NCI-H1048 (cell line): ENCODE results near the gene CERT1.

Experiments
- DNase-seq: peaks from one replicate; lab custom pipeline; 2025; lab: John Stamatoyannopoulos, UW

CERT1 gene

DNA sequence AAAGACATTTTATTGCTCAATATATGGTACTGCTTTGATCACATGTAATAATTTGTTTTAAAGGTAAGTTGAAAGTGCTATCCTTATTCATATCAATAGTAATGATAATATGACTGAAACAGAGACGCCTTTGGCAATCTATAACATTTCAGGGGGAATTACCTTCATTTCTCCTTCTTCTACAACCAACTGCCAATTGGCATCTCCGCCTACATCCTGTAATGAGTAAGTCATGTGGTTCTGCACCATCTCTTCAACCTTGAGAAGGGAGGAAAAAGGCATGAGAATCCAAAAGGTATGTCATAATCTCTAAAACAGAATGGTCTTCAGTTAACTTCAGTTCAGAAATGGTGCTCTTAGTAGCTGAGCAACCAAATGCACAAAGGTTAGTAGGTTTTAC lies 122.0 kb downstream of the CERT1 start:
- DNase-seq, result no peak

DNA sequence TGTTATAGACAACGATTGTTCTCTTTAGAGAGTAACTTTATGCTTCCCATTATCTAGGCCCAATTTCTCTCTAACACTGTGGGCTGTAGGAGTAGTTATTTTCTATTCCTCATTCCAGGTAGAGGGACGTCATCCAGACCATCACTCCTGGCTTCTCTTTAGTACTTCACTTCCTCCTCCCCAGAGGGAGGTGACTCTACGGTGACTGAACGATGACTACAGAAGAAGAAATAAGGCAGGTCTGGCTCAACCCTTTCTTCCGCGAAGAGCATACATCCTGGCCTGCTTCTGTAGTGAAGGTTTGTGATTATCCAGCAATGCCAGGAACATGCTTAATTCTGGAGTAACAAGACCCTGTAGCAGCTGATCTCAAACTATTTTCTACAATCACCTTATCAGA lies 123.6 kb downstream of the CERT1 start:
- no peak for DNase-seq

- DNase-seq, result no peak
These were observed 127.2 kb downstream of the CERT1 start for GRCh38 chr5:75384218-75384617.

DNA sequence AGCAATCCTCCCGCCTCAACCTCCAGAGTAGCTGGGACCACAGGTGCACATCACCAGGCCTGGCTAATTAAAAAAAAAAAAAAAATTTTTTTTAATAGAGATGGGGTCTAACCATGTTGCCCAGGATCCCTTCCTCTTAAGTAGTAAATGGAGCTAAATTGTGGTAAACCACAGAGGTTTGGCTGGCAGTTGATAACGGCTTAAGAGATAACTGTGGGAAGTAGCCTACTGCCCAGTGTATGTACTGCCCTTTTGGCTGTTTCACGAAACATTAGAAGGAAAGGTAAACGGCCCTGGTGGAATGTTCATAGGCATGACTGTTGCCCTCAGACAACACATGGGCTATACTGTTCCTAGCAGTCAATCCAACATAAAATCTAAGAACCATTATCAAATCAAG lies 130.0 kb downstream of the CERT1 start:
- no peak for DNase-seq

DNA sequence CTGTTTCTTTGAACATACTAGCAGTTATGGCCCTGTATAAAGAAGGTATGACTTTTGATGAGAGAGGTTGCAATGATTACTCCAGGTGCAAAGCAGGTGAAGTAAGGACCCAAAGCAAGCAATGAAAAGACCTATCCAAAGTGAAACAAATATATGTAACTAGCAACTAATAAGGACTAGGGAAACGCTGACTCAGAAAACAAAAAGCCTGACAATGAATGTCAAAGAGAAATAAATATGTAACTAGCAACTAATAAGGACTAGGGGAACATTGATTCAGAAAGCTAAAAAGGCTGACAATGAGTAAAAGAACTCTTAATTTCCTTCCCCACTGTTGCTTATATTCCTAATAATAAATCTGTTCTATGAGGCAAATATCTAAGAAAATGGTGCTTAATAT lies 131.3 kb downstream of the CERT1 start:
- DNase-seq, result no peak

DNA sequence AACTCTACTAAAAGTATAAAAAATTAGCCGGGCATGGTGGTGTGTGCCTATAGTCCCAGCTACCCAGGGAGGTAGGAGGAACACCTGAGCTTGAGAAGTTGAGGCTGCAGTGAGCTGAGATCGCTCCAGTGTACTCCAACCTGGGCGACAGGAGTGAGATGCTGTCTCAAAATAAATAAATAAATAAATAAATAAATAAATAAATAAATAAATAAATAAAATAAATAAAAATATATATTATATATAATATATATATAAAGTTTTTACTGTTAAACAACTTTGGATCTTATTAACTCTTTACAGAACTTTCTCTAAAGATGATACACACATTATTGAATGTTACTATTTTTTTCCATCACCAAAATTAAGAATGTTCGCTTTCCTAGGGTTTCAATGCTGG lies 136.0 kb downstream of the CERT1 start:
- DNase-seq, result no peak

GRCh38 chr5:75374394-75374814 lies 137.0 kb downstream of the CERT1 start:
- no peak for DNase-seq

- DNase-seq, result no peak
These were observed 137.6 kb downstream of the CERT1 start for GRCh38 chr5:75373862-75374261.

GRCh38 chr5:75368391-75368790 lies 143.0 kb downstream of the CERT1 start:
- no peak for DNase-seq

DNA sequence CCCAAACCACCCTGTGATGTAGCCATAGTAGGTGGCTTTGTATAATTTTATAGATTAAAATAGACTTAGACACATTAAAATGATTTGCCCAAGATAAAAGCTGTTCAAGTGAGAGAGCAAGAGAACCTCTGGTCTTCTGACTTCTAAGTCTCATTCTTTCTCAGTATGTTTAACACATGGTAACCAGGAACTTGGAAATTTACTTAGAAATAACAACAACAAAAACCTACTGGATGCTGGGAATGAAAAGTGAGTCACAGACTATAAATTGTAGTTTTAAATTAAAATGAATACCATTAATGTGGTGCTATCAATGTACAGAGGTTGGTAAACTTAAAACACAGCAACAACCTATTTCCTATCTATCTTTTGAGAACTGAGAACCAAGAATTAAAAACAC lies 144.0 kb downstream of the CERT1 start:
- DNase-seq, result no peak

- no peak for DNase-seq
These were observed 144.6 kb downstream of the CERT1 start for GRCh38 chr5:75366787-75367186.

DNA sequence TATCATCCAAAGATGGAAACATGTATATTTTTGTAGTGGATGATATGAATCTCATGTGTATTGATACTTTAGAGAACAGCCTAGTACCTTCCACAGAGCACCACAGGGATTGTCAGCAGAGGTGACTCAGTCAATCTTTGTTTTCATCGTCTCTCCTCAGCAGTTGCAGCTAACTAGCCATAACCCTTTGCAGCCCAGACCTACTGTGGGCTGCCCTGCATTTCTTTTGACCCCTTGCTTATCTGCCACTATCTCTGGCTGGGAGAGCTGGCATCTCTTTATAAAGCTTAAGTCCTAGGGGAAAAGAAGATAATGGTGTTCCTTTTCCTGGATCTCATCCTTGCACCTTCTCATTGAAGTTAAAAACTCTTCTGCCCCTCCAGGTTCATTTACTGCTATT lies 145.7 kb downstream of the CERT1 start:
- no peak for DNase-seq

GRCh38 chr5:75364571-75365280 lies 146.7 kb downstream of the CERT1 start:
- DNase-seq, result no peak

DNA sequence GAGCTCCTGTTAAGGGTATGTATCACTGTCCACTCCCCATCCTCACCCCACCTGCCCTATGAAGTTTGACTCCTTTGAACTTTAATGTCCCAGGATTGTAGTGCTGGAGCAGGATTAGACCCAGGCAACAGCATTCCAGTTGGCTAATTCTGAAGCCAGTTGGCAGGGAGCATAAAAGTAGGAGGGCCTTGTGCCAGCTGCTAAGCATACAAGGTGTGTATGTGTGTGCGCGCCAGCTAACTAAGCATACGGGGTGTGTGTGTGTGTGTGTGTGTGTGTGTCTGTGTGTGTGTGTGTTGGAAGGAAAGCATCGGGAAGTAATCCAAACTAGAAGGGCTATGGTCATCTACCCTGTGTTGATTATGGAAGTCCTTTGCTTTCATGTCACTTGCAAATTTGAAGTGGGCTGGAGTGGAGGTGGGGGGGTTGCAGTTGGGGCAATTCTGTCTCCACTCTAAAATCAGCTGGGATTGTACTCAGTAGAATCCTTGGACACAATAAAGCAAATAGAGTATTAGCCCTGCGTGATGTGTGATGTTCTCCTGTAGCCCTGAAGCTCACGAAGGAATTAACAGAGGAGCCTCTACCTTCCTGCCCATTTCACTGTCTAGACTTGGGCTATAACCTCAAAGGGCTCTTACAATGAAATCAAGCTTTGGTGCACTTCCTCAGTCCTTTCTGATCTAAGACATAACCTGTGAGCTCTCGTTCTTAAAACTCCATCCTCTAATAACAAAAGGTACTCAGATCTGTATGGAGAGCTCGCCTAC lies 147.5 kb downstream of the CERT1 start:
- no peak for DNase-seq

DNA sequence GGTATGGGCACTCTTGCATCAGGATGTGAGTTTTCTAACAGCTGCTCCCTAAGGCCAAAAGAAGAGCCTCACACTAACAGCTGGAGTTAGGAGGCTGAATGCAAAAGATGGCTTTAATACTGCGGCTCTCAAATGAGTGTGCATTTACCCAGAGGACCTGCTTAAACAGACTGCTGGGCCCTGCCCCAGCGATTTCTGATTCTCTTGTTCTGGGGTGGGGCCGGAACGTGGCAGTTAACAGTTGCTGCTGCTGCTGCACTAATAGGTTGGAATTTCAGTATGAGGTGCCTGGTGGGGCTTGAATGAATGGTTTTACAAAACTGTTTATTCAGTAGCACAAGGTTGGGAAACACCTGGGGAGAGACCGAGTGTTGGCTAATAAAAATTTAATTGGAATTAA lies 148.3 kb downstream of the CERT1 start:
- no peak for DNase-seq

DNA sequence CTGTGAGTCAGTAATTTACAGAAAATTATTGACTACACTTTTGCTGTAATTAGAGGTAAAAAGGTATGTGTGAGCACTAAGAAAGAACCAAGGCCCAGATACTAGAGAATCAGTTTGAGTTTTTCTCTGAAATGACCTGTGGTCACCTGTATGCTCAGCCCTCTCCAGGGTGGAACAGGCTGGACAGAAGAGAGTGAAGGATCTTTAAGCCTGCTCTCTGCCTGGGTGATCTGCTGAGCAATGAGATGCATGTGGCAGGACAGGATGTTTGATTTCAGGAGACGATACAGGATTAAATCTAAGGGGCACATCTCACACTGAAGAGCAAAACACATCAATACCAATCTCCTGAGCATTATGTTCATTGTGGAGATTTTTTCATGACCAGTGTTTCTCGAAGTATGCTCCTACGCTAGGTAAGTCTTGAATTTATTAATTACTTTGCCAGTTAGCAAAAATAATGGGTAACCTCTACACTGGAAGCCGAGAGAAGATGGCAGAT lies 148.9 kb downstream of the CERT1 start:
- no peak for DNase-seq

GRCh38 chr5:75361310-75361709 lies 150.1 kb downstream of the CERT1 start:
- DNase-seq, result no peak

GRCh38 chr5:75358117-75358516 lies 153.3 kb downstream of the CERT1 start:
- DNase-seq, result no peak

- no peak for DNase-seq
These were observed 154.7 kb downstream of the CERT1 start for GRCh38 chr5:75356719-75357118.

GRCh38 chr5:75355236-75355635 lies 156.2 kb downstream of the CERT1 start:
- DNase-seq, result no peak

- DNase-seq, result no peak
These were observed 160.1 kb downstream of the CERT1 start for GRCh38 chr5:75351139-75351926.

DNA sequence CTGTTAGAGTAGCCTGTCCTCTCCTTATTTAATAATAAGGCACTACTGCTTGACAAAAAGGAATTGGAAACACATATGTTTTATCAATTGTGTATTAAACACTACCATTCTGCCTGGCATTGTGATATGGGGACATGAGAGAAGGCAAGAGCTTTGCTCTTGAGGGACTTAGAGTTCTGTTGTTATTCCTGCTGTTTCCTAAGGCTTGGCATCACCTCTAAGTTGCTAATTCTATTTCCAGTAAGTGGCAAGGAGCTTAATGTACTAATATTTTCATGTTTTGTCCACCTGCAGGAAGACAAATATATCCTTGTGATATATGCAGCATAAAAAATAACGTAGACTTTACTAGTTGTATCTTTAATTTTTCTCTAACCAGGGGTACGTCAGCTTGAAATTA lies 161.8 kb downstream of the CERT1 start:
- DNase-seq, result no peak

GRCh38 chr5:75348241-75348640 lies 163.2 kb downstream of the CERT1 start:
- DNase-seq, result no peak
